HG03521 (cell line): ENCODE results near the gene ZMYND8.

Source experiments
- ATAC-seq: cut with Tn5 transposase; IDR thresholded peaks from one replicate; pipeline ENCODE4 v1.9.1; 2021; ENCODE audit warnings: mild to moderate bottlenecking, moderate library complexity; ENCODE audit not compliant: unreplicated experiment

ZMYND8 gene

DNA sequence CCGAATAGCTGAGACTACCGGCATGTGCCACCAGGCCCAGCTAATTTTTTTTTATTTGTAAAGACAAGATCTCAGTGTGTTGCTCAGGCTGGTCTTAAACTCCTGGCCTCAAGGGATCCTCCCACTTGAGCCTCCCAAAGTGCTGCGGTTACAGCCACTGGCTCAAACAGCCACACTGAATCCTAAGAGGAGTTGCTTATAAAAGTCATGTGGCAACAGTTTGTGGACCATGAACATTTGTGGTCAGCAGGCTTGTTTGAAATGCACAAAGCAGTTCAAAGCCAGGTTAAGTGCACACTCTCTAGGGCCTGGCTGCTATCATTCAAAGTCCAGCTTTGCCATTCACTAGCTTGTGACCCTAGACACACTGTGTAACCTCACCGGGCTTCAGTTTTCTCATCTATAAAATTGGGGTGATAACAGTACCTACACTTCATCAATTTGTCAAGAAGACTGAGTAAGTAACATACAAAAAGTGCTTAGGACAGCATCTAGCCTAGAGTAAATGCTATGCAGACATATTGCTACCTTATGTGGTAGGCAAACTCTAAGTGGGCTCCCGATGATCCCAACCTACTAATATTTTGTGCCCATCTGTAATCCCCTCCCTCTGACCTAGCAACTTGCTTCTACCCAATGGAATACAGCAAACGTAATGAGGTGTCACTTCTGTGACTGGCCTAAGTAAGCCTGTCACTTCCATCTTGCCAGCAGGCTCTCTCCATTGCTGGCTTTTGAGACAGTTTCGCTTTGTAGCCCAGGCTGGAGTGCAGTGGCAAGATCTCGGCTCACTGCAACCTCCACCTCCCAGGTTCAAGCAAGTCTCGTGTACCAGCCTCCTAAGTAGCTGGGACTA, 122.9 kb downstream of the ZMYND8 start:
- ATAC-seq, result no peak

GRCh38 chr20:47232518-47232917, 124.0 kb downstream of the ZMYND8 start:
- ATAC-seq, result no peak

- ATAC-seq, result no peak
These were observed 125.0 kb downstream of the ZMYND8 start for GRCh38 chr20:47231382-47232039.

GRCh38 chr20:47230811-47231256, 125.7 kb downstream of the ZMYND8 start:
- no peak for ATAC-seq

DNA sequence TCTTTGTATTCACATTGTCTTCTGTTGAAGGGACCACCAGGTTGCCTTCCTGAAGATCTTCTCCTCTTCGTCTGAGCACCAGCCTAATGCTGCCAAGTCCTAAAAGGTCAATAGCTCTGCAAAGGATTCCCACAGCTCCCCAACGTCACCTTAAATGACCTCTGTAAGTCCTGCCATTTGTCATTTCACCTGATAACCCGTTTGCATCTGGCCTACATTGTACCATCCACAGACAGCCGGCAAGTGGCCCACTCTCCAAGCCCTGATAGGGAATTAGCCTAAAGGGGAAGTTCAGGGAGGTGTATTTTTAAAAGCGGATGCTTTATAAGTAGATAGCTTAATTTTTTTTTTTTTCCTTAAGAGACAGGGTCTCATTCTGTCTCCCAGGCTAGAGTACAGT, 127.8 kb downstream of the ZMYND8 start:
- ATAC-seq, result no peak

- no peak for ATAC-seq
These were observed 128.9 kb downstream of the ZMYND8 start for GRCh38 chr20:47227576-47227975.

GRCh38 chr20:47227119-47227518, 129.4 kb downstream of the ZMYND8 start:
- ATAC-seq, result no peak

DNA sequence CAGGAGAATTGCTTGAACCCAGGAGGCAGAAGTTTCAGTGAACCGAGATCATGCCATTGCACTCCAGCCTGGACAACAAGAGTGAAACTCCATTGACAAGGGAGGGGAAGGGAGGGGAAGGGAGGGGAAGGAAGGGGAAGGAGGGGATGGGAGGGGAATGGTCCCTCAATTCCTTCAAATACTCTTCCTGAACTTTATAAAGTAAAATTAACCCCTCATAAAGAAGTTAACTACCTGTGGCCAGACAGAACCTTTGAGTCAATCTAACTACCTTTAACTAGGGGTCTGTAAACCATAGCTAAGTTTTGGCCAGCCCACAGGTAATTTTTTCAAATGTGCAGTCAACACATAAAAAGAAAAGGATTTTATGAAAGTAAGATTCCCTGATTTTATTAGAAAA, 131.0 kb downstream of the ZMYND8 start:
- ATAC-seq, result no peak

GRCh38 chr20:47224857-47225256, 131.6 kb downstream of the ZMYND8 start:
- no peak for ATAC-seq

DNA sequence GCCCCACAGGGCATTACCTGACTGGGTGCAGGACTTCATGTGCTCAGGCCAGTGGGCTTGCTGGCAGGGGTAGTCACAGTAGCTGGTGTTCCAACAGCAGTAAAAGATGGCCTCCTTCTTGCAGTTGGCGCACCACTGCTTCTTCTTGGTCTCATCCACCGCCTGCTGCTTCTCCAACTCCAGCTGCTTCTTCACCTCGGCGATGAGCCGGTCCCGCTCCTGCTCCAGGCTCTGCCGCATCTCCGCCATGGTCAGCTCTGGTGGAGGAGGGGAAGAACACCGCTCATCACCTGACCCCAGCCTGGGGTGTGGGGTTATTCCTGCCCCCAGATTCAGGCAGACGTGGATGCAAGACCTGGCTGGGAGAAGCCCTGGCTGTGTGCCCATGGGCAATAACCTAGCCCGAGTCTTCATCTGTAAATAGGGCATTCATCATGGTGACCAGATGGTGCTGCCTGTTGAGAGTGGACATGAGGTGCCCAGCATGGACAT, 132.2 kb downstream of the ZMYND8 start:
- ATAC-seq, result no peak

DNA sequence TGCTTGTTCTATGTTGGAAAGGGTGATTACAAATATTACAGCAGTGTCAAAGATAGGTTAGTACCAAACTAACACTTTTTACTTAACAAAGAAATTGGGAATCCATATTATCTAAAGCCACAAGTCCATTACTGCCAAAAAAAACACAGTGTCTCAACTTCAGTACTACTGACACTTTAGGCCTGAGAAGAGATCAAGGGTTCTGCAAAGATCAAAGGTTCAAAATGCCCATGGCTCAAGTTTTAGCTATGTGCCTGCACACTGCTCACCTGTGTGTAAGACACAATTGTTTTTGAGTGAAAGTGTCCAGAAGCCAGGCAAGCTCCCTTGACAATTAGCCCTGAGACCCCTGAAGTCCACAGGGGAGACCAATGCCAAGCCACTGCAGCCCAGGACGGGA, 132.6 kb downstream of the ZMYND8 start:
- ATAC-seq, result no peak

DNA sequence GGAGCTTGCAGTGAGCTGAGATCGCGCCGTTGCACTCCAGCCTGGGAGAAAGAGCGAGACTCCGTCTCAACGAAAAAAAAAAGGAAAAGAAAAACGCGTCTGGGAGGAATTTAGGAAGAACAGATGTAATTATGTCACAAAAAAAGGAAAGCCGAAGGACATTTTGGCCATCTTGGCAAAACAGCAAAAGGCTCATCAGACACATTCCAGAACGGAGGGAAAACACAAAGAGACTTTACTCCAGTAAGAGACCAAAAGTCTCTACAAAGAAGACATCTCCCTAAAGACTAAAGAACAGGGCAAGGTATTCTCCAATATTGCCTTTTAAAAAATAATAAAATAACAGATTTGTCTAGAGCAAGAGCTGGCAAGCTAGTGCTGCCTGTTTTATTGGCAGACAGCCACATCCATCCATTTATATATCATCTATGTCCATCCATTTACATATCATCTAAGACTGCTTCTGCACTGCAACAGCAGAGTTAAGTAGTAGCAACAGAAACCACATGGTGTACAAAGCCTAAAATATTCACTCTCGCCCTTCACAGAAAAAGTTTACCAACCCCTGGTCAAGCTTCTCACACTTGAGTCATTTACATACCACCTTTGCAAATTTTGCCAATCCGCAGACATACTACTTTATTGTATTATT, 133.9 kb downstream of the ZMYND8 start:
- ATAC-seq, result no peak

GRCh38 chr20:47221036-47221625, 135.4 kb downstream of the ZMYND8 start:
- no peak for ATAC-seq

DNA sequence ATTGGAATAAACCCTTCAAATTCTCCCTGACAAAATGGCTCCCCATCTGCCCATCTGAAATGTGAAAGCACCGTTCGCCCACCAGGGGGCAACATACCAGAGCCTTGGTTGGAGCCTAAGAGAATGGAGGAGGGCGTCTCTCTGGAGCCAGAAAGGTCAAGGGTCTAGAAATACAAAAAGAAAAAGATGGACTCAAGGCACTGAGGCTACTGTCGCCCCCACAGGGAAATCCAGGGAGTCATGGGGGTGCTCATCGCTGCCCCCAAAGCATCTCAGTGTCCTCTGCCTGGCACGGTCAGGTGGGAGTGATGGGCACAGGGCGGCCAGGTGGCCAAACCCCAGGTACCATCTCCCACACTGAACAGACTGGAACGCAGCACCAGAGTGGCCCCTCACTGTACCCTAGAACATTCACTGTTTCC, 136.3 kb downstream of the ZMYND8 start:
- no peak for ATAC-seq

GRCh38 chr20:47217482-47218446, 138.7 kb downstream of the ZMYND8 start:
- ATAC-seq, result no peak

DNA sequence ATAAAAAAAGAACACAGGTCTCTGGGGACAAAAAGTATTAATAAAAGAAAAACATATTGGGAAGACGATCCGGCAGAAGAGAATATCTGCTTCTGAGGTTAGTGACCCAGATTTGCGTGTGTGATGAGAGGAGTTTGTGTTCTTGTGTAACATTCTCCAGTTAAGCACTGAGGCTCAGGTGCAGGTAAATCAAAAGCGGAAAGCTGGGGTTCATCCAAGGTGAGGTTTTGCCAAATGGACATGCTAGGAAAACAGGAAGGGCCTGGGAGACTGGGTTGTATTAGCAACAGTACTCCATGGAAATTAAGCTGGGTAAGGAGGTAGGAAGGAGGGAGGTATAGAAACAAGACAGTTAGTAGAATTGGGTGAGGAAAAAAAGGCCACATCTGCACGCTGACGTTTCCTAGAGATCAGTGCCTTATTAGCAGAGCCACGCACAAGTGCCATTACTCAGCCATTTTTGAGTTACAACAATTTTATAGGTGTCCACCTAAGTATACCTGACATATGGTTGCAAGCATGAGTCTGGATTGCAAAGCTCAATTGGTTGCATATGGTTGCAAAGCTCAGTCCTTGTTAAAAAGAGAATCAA, 139.6 kb downstream of the ZMYND8 start:
- ATAC-seq, result no peak

DNA sequence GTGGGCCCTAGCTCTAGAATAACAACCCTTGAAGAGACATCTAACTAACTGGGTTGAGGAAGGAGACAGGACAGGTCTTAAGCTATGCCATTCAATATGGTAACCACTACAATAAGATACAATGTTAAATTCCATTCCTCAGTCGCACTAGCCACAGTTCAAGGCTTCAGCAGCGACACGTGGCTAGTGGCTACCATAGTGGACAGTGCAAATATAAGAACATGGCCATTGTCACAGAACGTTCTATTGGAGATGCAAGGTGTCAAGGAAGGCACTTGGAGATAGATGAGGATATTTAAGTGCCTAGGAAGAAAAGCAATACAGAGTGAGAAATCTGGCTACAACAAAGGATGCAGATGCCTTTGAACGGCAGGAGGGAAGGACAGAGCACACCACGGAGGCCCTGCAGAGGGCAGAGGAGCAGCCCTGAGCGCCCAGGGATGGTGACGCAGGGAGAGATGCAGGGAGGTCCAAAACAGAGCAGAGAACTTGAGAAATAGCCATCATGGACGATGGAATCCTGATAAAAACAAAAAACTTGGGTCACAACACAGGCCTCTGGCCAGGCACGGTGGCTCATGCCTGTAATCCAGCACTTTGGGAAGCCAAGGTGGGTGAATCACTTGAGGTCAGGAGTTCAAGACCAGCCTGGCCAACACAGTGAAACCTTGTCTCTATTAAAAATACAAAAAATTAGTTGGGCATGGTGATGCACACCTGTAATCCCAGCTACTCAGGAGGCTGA, 140.7 kb downstream of the ZMYND8 start:
- no peak for ATAC-seq

- ATAC-seq, result no peak
These were observed 142.5 kb downstream of the ZMYND8 start for GRCh38 chr20:47213966-47214365.

DNA sequence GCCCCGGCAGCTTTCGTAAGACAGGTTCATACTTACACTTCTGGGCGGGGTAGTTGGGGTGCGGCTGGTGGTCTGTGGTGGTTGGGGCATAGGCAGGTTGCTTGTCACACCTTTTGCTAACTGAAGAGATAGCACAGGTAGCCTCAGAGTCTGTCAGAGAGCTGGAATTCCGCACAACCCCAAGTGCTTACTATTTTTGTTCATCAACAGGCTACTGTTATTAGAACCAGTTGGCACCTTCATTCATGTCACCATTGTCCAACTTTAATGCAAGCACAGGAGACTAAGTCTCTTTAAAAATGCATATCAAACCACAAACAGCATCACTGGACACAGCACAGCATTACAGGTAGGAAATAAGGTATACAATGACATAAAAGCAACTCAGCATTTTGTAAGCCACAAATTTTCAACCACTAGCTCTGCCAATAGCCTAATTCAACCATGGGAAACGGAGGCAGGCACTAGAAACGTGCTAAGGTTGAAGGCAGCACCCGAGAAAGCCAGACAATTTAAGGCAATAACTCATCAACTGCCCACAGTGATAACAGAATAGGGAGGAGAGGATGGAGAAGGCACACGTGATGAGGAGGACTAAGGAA, 143.8 kb downstream of the ZMYND8 start:
- ATAC-seq, result no peak
